Keratinocyte (primary cell): ENCODE data around the gene UMAD1. TPM values are rescaled to one million over a fixed set of nuclear protein-coding genes. Genes with fewer than 3 reads are reported as not detected.

Source experiments
- DNase-seq: peaks from one replicate; pipeline ENCODE4 v3.0.0-alpha.2; 2011; ENCODE audit warnings: low read depth, missing footprints, low spot score
- FAIRE-seq: peaks from 2 replicates; lab custom pipeline; 2011; peaks lifted over from hg19 to GRCh38; lab: Jason Lieb, UNC
- H2AFZ ChIP-seq: 2 replicates; pipeline ENCODE4 v1.6.0; 2012; ENCODE audit warnings: low read length, control low read depth, inconsistent platforms; ENCODE audit not compliant: control insufficient read depth
- H3K27ac ChIP-seq: 2 replicates; pipeline ENCODE4 v1.5.1; 2011; ENCODE audit warnings: low read length; ENCODE audit not compliant: control insufficient read depth, insufficient read depth
- H3K27me3 ChIP-seq: 3 replicates; pipeline ENCODE4 v1.6.0; 2011; ENCODE audit warnings: low read length; ENCODE audit not compliant: control insufficient read depth, insufficient read depth; ENCODE audit errors: extremely low read depth
- H3K36me3 ChIP-seq, 2 experiments: 2 replicates in 1 of 2; 3 replicates in 1 of 2; pipeline ENCODE4 v1.5.1; 2011; ENCODE audit warnings: low read length in 2 of 2, mild to moderate bottlenecking in 1 of 2; ENCODE audit not compliant: control insufficient read depth in 2 of 2, insufficient read depth in 2 of 2; ENCODE audit errors: extremely low read depth in 1 of 2
- H3K4me1 ChIP-seq: 3 replicates; pipeline ENCODE4 v1.5.1; 2011; ENCODE audit warnings: low read length; ENCODE audit not compliant: control insufficient read depth, insufficient read depth; ENCODE audit errors: extremely low read depth
- H3K4me2 ChIP-seq: 3 replicates; pipeline ENCODE4 v1.6.0; 2011; ENCODE audit warnings: low read depth, low read length; ENCODE audit not compliant: control insufficient read depth, insufficient read depth; ENCODE audit errors: extremely low read depth
- H3K4me3 ChIP-seq, 3 experiments: fragments of 200-600 bp in 1 of 3; sonication (generic) in 1 of 3; 2 replicates in 2 of 3; 3 replicates in 1 of 3; pipeline ENCODE4 v1.5.1; 2011 to 2016; ENCODE audit warnings: low read length in 3 of 3, mild to moderate bottlenecking in 3 of 3, control low read depth in 2 of 3, inconsistent platforms in 1 of 3, low read depth in 1 of 3, mixed read lengths in 1 of 3, mixed run types in 1 of 3, moderate library complexity in 1 of 3; ENCODE audit not compliant: control insufficient read depth in 2 of 3, insufficient read depth in 2 of 3; ENCODE audit errors: extremely low read depth in 1 of 3
- H3K79me2 ChIP-seq: 2 replicates; pipeline ENCODE4 v1.6.0; 2012; ENCODE audit warnings: low read length; ENCODE audit not compliant: control insufficient read depth, insufficient read depth
- H3K9ac ChIP-seq: 3 replicates; pipeline ENCODE4 v1.6.0; 2011; ENCODE audit warnings: low read length; ENCODE audit not compliant: control insufficient read depth, insufficient read depth; ENCODE audit errors: extremely low read depth
- H3K9me1 ChIP-seq: 3 replicates; pipeline ENCODE4 v1.6.0; 2011; ENCODE audit warnings: low read length; ENCODE audit not compliant: control insufficient read depth, insufficient read depth; ENCODE audit errors: extremely low read depth
- H3K9me3 ChIP-seq: 2 replicates; pipeline ENCODE4 v1.5.1; 2012; ENCODE audit warnings: low read depth, low read length; ENCODE audit not compliant: control insufficient read depth
- H4K20me1 ChIP-seq: 3 replicates; pipeline ENCODE4 v1.6.0; 2011; ENCODE audit warnings: low read length; ENCODE audit not compliant: control insufficient read depth, insufficient read depth; ENCODE audit errors: extremely low read depth
- CTCF ChIP-seq, 3 experiments: IDR thresholded peaks in 1 of 3; conservative IDR thresholded peaks in 1 of 3; optimal IDR thresholded peaks in 1 of 3; 2 replicates in 2 of 3; 3 replicates in 1 of 3; pipeline versions ENCODE3 to v1.5.1; 2011; ENCODE audit warnings: low read length in 3 of 3, mild to moderate bottlenecking in 3 of 3, moderate library complexity in 2 of 3, control low read depth in 1 of 3, inconsistent platforms in 1 of 3; ENCODE audit not compliant: insufficient read depth in 2 of 3; ENCODE audit errors: extremely low read depth in 1 of 3
- EZH2 ChIP-seq: IDR thresholded peaks from one replicate; pipeline ENCODE4 v1.6.1; 2012; ENCODE audit warnings: inconsistent platforms, mild to moderate bottlenecking, low read length, moderate library complexity
- dilution Hi-C: fragments of 300-500 bp; cut with MboI; formaldehyde crosslinking; loops from one replicate; pipeline ENCODE4 v1.7.0; 2020; ENCODE audit warnings: low sequenced_read_pairs; ENCODE audit not compliant: extremely low pct_ligation_motif_present
- polyA plus RNA-seq, 5 experiments: library from polyadenylated mRNA; depleted of rRNA in 3 of 5; stranded (reverse) in 3 of 5; stranded (forward) in 1 of 5; unstranded in 1 of 5; fragments of >200 nt; gene quantifications; 1 replicate in 1 of 5; 2 replicates in 3 of 5; 3 replicates in 1 of 5; pipeline versions ENCODE4 v1.2.1 to v1.2.3, GENCODE V29; 2011 to 2012; ENCODE audit warnings: missing spikeins in 2 of 5, low read depth in 1 of 5, low replicate concordance in 1 of 5

The UMAD1 gene
- polyA plus RNA-seq, 1 donor (not counting 4 experiments of a cell fraction or from before 2014, with no cell fraction given): 18.2 TPM

DNA sequence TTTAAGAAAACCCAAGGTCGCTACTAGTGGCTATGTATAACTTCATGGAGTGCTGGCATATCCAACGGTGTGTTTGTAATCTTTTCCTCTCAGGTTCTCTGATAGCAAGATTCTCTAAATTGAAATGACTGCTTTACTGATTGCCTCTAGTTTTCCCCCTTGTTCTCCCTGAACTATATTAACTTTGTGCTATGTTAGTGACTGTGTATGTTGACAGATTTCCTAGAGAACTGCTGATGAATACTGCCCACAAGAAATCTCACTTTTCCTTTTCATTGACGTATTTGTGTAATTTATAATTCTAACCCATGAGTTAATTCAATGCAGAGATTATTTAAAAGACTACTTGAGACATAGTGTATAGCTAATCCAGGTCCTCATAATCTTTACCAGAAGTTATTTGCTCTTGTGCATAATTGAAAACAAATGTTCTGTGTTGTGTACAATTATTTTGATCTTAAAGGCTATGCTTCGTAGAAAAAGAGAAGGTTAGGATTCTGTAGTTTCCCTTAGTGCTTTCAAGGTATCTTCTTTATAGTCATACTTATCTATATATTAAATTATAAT lies 257.5 kb downstream of the UMAD1 start:
- DNase-seq (no peak), FAIRE-seq (no peak)
- Histone ChIP-seq H3K9ac (no peak overlapping the region), H3K27me3 (no peaks in the 10 kb centered on the region), H3K4me3 (no peak overlapping the region), H3K79me2 (no peaks in the 10 kb centered on the region), H3K9me3 (no peaks in the 10 kb centered on the region), H3K9me1 (no peaks in the 10 kb centered on the region), H3K4me2 (no peak overlapping the region), H3K36me3 (no peaks in the 10 kb centered on the region), H3K4me1 (peaks cover 7% of the 10 kb centered on the region), H3K27ac (no peak overlapping the region), H2AFZ (no peak overlapping the region), H4K20me1 (no peaks in the 10 kb centered on the region)
- TF ChIP-seq CTCF (optimal IDR thresholded peaks at IDR 0.05 in 1 of 3, IDR thresholded peaks at IDR 0.05 in 1 of 3, conservative IDR thresholded peaks at IDR 0.05 in 1 of 3; ENCODE audit: extremely low read depth in 1 of 3, insufficient read depth in 2 of 3, low read length in 3 of 3) (no peak), EZH2 (no peak)
- dilution Hi-C loops: no loop called here

GRCh38 chr7:7902845-7903244 lies 262.3 kb downstream of the UMAD1 start:
- Histone ChIP-seq H3K9me3 (no peaks in the 10 kb centered on the region), H2AFZ (no peak overlapping the region), H3K9me1 (no peaks in the 10 kb centered on the region), H3K27ac (no peak overlapping the region), H3K27me3 (no peaks in the 10 kb centered on the region), H3K36me3 (no peaks in the 10 kb centered on the region), H3K4me2 (no peak overlapping the region), H3K4me3 (no peak overlapping the region), H3K79me2 (no peaks in the 10 kb centered on the region), H3K4me1 (no peaks in the 10 kb centered on the region), H3K9ac (no peak overlapping the region), H4K20me1 (no peaks in the 10 kb centered on the region)
- DNase-seq: no peak
- dilution Hi-C loops: no loop called here
- no peak for FAIRE-seq
- no peak for TF ChIP-seq EZH2
- TF ChIP-seq CTCF (optimal IDR thresholded peaks at IDR 0.05 in 1 of 3, IDR thresholded peaks at IDR 0.05 in 1 of 3, conservative IDR thresholded peaks at IDR 0.05 in 1 of 3; ENCODE audit: extremely low read depth in 1 of 3, insufficient read depth in 2 of 3, low read length in 3 of 3): no peak
